Measurements from ENCODE around the gene A2M.

Gene A2M

GRCh38 chr12:9036227-9036626 lies 79.5 kb downstream of the A2M start:
- Histone ChIP-seq H3K27me3 (replicated peaks; ENCODE audit: insufficient read depth, low read length) (no peaks in the 10 kb centered on the region), H3K4me1 (ENCODE audit: low read length) (no peaks in the 10 kb centered on the region)
- TF ChIP-seq CTCF (IDR thresholded peaks at IDR 0.05; ENCODE audit: low read length) (no peak), EZH2phosphoT487 (IDR thresholded peaks at IDR 0.05; ENCODE audit: low read length) (no peak), EZH2 (optimal IDR thresholded peaks at IDR 0.05; ENCODE audit: low read depth, low read length) (no peak)

GRCh38 chr12:9034095-9034494 lies 81.6 kb downstream of the A2M start:
- Histone ChIP-seq H3K79me2 (ENCODE audit: low read length) (no peaks in the 10 kb centered on the region), H3K27ac (ENCODE audit: low read length) (no peak overlapping the region), H3K9me2 (replicated peaks; ENCODE audit: insufficient read depth, low read length) (no peaks in the 10 kb centered on the region), H2AFZ (ENCODE audit: low read length) (no peak overlapping the region), H3K27me3 (replicated peaks; ENCODE audit: insufficient read depth, low read length) (no peaks in the 10 kb centered on the region), H3K36me3 (replicated peaks; ENCODE audit: insufficient read depth, low read length) (no peaks in the 10 kb centered on the region), H3K9ac (ENCODE audit: low read length) (no peak overlapping the region), H4K20me1 (ENCODE audit: insufficient read depth, low read length) (no peaks in the 10 kb centered on the region), H3K4me2 (ENCODE audit: low read depth, low read length) (no peak overlapping the region), H3K4me3 (ENCODE audit: low read length) (no peak overlapping the region), H3K9me3 (replicated peaks; ENCODE audit: insufficient read depth, low read length) (no peaks in the 10 kb centered on the region), H3F3A (ENCODE audit: insufficient read depth, low read length) (no peaks in the 10 kb centered on the region), H3K4me1 (ENCODE audit: low read length) (no peaks in the 10 kb centered on the region)
- DNase-seq = no peak
- TF ChIP-seq EZH2 (optimal IDR thresholded peaks at IDR 0.05; ENCODE audit: low read depth, low read length) = no peak

More at GRCh38 chr12:9036227-9036626, 79.5 kb downstream of the A2M start:
- H3K9me3 ChIP-seq (replicated peaks; ENCODE audit: insufficient read depth, low read length) = no peaks in the 10 kb centered on the region
- H2AFZ ChIP-seq (ENCODE audit: low read length) = no peak overlapping the region
- no peak overlapping the region for H3K9ac ChIP-seq (ENCODE audit: low read length)
- H3F3A ChIP-seq (ENCODE audit: insufficient read depth, low read length) = no peaks in the 10 kb centered on the region
- H3K9me2 ChIP-seq (replicated peaks; ENCODE audit: insufficient read depth, low read length) = no peaks in the 10 kb centered on the region
- no peak overlapping the region for H3K27ac ChIP-seq (ENCODE audit: low read length)
- DNase-seq = no peak
- H3K4me3 ChIP-seq (ENCODE audit: low read length) = no peak overlapping the region
- no peaks in the 10 kb centered on the region for H3K36me3 ChIP-seq (replicated peaks; ENCODE audit: insufficient read depth, low read length)
- H4K20me1 ChIP-seq (ENCODE audit: insufficient read depth, low read length) = no peaks in the 10 kb centered on the region
- no peaks in the 10 kb centered on the region for H3K79me2 ChIP-seq (ENCODE audit: low read length)
- no peak overlapping the region for H3K4me2 ChIP-seq (ENCODE audit: low read depth, low read length)

- H3K36me3 ChIP-seq (replicated peaks; ENCODE audit: insufficient read depth, low read length) = no peaks in the 10 kb centered on the region
- H4K20me1 ChIP-seq (ENCODE audit: insufficient read depth, low read length) = no peaks in the 10 kb centered on the region
- TF ChIP-seq EZH2phosphoT487 (IDR thresholded peaks at IDR 0.05; ENCODE audit: low read length) = no peak
- TF ChIP-seq EZH2 (optimal IDR thresholded peaks at IDR 0.05; ENCODE audit: low read depth, low read length) = no peak
- no peak for TF ChIP-seq CTCF (IDR thresholded peaks at IDR 0.05; ENCODE audit: low read length)
- H3K27ac ChIP-seq (ENCODE audit: low read length) = no peak overlapping the region
- H3K9me3 ChIP-seq (replicated peaks; ENCODE audit: insufficient read depth, low read length) = no peaks in the 10 kb centered on the region
- no peaks in the 10 kb centered on the region for H3F3A ChIP-seq (ENCODE audit: insufficient read depth, low read length)
- H2AFZ ChIP-seq (ENCODE audit: low read length) = no peak overlapping the region
- H3K9me2 ChIP-seq (replicated peaks; ENCODE audit: insufficient read depth, low read length) = no peaks in the 10 kb centered on the region
- H3K4me2 ChIP-seq (ENCODE audit: low read depth, low read length) = no peak overlapping the region
- no peaks in the 10 kb centered on the region for H3K79me2 ChIP-seq (ENCODE audit: low read length)
- H3K4me1 ChIP-seq (ENCODE audit: low read length) = no peaks in the 10 kb centered on the region
- no peaks in the 10 kb centered on the region for H3K27me3 ChIP-seq (replicated peaks; ENCODE audit: insufficient read depth, low read length)
- no peak overlapping the region for H3K9ac ChIP-seq (ENCODE audit: low read length)
- DNase-seq = no peak
- H3K4me3 ChIP-seq (ENCODE audit: low read length) = no peak overlapping the region
Observed at GRCh38 chr12:9033265-9033887, 82.3 kb downstream of the A2M start.

GRCh38 chr12:9032202-9032964 lies 83.3 kb downstream of the A2M start:
- Histone ChIP-seq H4K20me1 (ENCODE audit: insufficient read depth, low read length) (no peaks in the 10 kb centered on the region), H3K27ac (ENCODE audit: low read length) (no peak overlapping the region), H3K9me2 (replicated peaks; ENCODE audit: insufficient read depth, low read length) (no peaks in the 10 kb centered on the region), H3K27me3 (replicated peaks; ENCODE audit: insufficient read depth, low read length) (no peaks in the 10 kb centered on the region), H3K4me3 (ENCODE audit: low read length) (no peak overlapping the region), H3K9me3 (replicated peaks; ENCODE audit: insufficient read depth, low read length) (no peaks in the 10 kb centered on the region), H3K4me2 (ENCODE audit: low read depth, low read length) (no peak overlapping the region), H2AFZ (ENCODE audit: low read length) (no peak overlapping the region), H3F3A (ENCODE audit: insufficient read depth, low read length) (no peaks in the 10 kb centered on the region), H3K36me3 (replicated peaks; ENCODE audit: insufficient read depth, low read length) (no peaks in the 10 kb centered on the region), H3K4me1 (ENCODE audit: low read length) (no peaks in the 10 kb centered on the region), H3K79me2 (ENCODE audit: low read length) (no peaks in the 10 kb centered on the region), H3K9ac (ENCODE audit: low read length) (no peak overlapping the region)
- TF ChIP-seq EZH2 (optimal IDR thresholded peaks at IDR 0.05; ENCODE audit: low read depth, low read length) = no peak
- no peak for TF ChIP-seq EZH2phosphoT487 (IDR thresholded peaks at IDR 0.05; ENCODE audit: low read length)
- TF ChIP-seq CTCF (IDR thresholded peaks at IDR 0.05; ENCODE audit: low read length) = no peak
- DNase-seq = no peak
